Effector CD4-positive, alpha-beta T cell (primary cell): Measurements from ENCODE around the gene HOXA10.

Experiments used
- DNase-seq: peaks from one replicate; pipeline ENCODE4 v3.0.0-alpha.2; 2020

Gene HOXA10

DNA sequence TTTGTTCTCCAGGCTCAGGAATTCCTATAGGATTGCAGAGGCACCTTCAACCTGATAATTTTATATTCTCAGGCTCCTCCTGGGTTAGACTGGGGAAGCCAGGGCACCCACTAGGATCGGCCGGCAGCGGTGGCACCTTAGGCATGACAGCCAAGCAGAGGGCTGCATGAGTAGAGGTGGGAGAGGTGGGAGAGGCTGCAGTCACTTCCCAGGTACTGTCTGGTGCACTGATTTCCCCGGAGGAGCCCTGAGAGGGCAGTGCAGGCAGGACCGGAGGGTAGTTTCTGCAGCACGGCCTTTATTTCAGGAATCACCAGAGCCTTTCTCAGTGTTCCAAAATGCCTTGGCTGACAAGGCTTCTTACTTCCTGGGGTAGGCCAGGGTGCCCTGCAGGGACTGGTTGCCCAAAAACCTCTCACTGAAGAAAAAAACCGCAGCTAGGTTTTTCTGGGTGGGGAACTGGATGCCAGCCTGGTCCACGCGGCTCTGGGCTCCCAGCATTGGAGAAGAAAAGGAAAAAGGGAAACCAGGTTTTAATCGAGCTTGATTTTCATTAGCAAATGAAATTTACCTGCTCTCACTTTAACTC is 29.3 kb upstream of the HOXA10 start:
- DNase-seq, result no peak

DNA sequence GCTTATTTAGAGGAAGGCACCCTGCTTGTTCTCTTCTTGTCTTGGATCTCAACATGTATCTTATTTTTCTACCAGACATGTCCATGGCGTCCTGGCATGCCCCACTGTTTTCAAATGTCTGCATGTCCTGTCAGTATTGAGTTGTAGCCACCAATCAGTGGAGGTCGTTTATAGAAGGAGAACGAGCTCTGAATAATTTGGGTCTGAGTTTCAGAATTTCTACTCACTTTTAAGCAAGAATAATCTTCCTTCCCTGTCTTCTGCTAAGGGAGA is 28.7 kb upstream of the HOXA10 start:
- no peak for DNase-seq

DNA sequence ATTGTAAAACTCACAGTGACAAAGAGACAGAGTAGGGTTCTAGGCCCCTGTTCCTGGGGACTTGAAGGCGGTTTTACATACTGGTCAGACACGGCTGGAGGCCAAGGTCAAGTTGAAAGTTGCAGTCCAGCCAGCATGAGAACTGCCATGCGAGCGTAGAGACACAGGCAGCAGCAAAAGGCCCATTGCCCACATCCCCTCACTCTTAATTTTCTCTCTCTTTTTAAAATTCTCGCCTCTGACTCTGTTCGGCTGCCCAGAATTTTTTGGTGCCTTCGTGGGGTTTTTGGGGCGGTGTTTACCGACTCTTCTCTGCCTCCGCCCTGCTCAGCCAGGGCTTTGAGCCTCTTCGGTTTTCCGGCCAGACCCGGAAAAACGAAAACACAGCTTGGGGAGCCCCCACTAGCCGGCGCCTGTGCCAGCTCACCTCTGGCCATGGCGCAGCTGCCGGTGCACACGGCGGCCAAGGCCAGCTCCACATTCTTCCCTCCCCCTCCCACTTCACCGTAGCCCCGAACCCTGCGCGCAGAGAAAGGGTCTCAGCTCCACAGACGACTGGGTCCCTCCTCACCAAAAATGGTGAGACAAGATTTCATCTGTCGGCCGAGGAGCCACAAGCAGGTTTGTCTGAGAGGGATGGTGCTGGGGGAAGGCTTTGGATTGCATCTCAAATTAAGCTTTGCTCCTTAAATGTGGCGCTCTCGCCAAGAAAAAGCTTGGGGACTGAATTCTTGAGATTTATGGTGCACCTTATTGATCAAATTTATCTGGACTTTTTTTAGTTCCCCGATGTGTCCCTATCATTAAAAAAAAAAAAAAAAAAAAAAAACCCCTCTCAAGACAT is 28.1 kb upstream of the HOXA10 start:
- DNase-seq, result no peak

DNA sequence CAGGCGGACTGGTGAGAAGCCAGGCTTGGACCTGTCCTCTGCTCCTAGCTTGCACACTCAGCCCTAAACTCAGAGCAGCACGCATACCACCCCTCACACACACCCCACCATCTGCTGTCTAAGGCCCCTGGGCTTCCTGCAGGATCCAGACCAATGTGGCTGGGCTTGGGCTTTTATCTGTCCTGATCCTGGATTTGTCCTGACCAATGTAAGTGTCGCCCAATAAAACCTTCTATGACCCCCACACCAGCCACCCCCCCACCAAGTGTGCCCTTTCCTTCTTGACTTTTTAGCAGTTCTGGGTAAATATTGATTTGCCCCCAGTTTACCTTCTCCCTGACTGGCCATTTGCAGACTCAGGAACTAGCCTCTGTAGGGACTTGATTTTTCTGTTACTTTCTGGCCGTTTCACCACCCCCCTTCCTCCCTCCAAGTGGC is 27.5 kb upstream of the HOXA10 start:
- DNase-seq, result no peak

DNA sequence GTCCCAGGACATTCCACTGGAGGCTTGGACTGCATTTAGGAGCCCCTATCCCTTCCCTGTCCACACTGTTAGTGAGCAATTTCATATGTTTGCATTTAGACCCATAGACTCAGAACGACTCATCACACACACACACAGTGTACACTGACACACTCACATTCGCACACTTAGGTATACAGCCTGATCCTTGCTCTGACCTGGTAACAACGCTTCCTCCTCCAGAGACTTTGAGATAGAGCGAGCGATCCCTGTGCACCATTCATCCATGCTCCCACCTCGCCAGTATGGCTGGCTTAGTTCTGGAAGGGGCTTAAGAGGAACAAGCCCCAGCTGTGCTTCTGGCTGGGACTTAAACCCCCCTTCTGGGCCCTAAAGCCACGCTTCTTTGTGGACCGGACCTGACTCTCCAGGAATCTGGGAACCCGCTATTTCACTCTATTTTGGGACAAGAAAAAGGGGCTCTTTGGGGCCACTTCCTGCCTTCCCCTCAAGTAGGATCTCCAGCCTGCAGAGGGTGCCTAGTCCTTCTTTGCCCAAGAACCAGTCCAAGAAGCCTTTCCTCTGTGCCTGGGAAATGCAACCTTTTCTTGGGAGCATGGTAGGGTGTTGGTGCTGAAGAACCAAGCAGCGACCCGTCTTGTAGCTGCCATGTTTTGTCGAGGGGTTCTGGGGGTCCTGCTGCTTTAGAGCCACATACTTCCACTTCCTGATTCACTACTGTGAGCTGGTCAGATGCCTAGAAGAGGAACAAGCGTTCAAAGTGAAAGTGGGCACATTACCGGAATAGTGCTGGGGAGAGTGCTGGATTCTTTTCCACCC is 26.9 kb upstream of the HOXA10 start:
- no peak for DNase-seq

DNA sequence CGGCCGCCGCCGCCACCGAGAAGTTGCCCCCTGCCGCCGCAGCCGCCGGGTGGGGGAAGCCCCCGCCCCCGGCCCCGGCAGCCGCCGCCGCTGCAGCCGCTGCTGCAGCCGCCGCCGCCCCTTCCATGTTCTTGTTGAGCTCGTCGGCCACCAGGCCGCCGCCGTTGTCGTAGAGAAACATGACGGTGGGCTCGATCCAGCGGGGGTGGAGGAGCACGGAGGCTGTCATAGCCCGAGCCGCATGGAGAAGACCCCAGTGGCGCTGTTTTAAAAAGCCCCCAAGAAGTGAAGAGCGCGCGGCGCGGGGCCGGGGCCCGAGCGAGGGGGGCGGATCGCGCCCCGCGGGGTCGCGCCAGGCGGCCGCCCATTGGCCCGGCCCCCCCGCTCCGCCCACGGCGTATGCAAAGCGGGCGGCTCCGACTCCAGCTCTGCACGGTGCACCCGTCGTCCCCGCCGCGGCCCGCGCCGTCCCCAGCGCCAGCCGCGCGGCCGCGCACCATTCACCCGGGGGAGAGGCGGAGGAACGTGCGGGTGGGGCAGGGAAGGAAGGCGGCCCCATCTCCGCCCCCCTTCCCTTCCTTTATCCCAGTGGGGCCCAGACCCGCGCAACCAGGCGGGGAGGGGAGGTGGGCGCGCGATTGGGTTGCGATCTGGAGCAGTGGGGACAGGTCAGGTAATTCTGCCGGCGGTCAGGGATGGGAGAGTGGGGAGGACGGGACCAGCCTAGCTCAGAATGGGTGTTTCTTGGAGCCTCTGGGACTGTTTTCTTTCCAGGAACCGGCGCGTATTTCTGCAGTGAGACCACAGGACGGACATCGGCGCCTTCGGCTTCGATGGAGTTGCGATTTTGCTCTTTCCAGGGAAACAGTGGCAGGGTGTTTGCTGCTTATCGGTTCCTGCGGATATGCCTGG is 26.0 kb upstream of the HOXA10 start, which contains the start of gene HOXA13:
Gene HOXA13, minus strand, starts transcription at position 243 of the 912 bp plus-strand sequence. Its CDS starts 14 bp downstream, at position 229.
- DNase-seq, result no peak

DNA sequence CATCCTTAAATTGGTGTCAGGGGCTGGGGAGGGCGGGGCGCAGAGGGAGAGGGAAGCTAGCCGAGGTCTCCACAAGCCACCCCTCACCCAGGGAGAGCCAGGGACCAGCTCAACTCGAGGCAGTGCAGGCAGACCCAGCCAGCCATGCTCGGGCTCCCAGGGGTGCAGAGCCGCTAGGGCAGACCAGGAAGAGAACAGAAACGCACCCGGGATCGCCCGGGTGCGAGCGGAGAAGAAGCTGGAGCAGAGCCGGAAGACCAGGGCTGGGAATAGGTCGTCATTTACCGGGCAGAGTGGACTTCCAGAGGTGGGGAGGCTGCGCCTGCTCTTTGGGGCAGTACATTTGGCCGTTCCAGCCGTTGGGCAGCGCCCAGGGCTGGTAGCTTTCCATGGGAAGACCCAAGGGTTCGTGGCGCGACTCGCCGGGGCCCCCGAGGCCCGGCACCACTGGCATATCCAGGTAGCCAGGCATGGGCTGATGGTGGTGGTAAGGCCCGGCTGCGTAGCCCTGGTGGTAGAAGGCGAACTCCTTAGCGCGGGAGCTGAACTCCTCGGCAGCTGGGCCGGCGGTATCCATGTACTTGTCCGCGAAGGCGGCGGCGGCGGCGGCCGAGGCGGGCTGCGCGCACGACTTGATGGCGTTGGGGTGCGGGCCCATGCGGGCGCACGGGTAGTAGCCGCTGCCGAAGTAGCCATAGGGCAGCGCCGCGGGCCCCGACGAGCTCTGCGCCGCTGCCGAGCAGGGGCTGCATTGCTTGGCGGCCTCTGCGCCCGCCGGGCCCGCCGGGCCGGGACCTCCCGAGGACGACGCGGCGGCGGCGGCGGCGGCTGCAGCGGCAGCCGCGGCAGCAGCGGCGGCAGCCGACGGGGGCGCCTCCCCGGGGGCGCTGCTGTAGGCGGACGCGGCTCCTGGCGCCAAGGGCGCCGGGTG is 25.0 kb upstream of the HOXA10 start:
- DNase-seq, result no peak

DNA sequence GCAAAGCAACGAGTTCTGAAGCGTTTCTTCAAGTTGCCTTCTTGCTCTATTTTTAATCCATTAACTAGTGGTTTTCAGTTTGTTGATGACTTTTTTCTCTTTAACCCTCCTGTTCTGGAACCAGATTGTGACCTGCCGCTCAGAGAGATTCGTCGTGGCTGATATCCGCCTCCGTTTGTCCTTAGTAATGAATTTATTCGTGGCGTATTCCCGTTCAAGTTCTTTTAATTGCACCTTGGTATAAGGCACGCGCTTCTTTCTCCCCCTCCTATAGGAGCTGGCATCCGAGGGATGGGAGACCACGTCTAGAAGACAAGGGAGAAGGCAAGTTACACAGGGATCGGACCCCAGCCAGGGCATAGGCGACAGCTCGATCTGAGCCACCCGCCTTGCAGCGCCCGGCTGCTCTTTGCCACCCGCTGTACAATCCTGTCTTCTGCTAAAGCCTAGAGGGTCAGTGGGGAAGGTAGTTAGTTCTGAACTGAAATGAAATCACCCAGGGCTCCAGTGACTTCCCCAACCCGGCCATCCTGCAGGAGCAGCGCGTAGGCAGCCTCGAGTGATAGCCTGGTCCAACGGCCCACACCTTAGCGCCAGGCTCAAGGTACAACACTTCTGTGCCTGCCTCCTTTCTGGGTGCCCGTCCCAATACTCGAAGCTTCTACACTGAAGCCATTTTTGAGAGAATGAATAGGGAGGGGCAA is 24.2 kb upstream of the HOXA10 start:
- DNase-seq, result no peak

DNA sequence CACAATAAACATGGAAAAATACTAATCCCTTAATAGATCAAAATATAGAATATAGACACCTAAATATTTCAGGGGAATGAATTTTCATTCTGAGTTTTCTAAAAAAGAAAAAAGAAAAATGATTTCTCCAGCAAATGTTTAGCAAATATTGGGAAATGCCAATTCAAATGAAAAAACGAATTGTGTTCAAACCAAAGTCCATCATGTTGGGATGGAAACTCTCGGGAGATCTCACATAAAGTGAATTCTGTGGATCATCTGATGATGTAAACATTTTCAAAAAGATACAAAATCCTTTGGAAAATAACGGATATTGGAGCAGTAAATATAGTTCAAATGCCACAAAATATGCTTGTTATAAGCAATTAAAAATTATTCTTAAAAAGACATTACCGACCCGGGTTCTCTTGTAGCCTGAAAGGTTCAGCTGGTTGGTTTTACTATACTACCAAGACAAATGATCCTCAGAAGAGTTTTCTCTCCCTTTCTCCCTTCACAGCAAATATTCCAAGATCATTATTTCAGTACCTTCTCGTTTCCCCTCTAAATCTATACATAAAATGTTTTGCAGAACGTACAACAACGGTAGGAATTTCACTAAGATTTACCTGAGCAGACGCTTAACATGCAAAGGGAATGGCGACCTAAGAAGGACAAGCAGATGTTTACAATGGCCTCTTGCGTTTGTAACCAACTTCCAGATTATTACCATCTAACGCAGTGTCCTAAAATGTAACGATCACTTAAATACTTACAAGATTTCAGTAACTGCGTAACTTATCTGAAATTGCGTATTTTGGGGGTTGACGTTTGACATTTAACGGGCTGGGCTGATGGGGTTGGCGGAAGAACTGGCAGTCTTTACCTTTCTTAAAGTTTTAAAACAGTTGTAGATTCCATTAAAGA is 23.3 kb upstream of the HOXA10 start:
- DNase-seq, result no peak

DNA sequence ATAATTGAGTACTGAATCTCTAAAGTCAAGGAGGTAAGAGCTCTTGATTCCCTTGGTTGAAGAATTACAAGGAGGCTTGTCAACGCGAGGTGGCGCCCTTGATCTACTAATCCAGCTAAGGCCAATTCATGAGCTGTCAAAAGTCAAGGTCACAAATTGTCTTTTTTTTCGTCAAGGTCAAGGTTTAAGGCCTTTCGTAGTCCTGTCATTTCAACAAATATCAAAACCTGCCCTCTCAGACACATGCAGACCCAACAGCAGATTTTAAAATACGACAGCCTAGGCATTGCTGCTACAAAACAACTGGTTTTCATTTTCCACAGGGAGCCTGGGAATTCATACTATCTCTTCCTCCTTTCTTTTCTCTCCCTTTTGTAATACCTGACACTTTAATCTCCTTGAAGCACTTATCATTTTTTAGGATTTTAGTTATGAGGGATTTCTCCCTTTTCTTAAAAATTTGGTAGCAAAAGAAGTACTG is 22.2 kb upstream of the HOXA10 start:
- DNase-seq, result peak; percentile 85

DNA sequence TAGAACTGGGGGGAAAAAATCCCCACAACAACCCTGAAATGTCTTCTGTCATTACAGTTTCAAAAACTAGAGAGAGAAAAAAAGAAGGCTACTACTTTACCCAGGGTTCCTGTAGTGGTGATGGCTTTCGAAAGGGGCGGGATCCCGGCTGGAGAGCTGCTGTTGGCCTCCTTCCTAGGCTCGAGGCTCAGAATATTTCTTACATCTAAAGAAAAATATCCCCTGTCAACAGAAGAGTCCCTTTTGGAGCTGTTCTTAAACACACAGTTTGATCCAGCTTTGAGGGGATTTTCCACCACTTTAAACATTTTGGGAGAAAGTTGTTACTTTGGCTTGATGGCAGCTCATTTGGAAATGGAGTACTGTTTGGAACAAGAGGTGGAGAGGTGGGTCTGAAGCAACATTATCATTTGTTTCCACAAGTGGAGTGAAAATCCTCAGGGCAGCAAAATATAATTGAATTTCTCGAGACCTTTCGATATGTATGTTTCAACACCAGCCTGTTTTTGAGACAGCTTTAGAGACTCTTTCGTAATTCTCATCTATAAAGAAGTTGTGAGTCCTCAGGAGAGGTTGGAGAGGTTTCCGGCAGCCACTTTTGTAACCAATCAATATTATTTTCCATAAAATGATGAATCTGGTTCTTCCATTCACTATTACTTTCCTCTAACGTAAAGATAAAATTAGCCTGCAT is 20.7 kb upstream of the HOXA10 start:
- no peak for DNase-seq

DNA sequence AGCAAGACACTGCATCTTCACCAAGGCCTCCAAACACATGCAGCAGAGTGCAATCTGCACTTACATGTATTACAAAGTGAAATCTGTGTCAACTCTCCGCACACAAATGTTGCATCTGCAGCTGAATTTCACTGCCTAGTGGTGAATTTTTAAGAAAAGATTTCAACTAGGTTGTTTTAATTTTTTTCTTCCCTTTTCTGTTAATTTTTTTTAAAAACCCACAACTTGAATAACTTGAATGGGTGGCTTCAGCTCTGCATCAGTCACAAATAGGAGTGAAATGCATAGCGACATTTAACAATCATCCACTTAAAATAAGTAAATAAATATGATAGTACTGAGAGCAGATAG is 19.9 kb upstream of the HOXA10 start:
- no peak for DNase-seq

DNA sequence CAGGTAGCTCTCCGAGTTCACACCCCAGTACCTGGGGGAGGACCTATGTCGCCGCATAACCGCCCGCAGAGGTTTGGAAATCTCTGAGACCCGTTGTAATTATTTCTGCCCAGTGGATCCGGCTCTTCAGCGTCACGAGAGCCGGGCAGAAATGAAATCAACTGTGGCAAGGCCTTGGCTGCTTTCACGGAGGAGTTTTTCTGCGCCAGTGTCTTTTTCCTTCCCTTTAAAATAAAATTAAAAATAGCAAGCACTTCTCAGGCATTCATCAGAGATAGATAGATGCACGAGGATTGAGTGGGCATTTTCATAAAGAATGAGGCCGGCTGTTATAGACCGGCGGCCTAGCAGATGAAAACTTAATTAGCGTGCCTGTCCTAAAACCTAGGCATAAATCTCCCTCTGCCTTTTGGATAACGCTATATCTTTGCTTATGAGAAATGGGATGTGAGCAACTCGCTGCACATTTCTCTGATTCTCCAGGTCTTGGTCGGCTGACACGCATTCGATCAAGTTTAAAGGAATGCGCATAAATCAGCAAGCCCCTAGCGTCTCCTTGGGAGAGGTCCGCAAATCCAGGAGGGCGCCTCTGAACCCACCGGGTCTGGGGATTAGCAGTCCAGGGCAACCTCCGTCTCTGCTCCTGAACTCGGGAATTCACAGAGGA is 19.3 kb upstream of the HOXA10 start:
- DNase-seq, result no peak

DNA sequence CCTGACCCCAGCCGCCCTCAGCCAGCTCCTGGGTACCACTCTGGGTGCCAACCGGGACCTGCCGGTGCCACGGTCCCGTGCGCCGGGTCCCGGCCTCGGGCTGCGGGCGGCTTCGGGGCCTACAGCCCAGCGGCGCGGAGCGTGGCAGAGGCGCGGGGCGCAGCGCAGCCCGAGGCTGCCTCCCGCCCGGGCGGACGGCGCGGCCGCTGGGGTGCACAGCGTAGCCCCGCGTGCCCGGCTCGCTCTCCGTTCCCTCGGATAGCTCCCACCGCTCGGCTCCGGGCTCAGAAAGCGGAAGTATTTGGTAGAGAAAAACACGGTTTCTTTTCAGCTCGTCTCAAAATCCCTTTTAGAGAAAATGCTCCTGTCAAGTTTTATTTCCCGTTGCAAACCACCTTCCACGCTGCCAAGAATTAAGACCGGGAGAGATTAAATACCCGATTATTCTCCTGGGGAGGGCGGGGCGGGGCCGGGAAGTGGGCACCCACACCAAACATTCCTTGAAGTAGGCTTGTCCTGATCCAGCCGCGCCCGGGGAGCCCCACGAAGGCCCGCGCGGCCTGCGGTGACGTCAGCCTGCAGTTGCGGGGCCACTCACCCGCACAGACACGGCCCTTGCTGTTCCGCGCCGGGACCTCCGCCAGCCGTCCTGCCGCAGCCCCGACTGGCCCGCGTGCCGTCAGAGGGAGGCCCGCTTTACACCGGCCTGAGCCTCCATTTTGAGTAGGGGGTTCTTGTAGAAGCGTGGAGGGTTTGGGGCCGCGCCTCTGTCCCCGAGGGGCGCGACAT is 18.6 kb upstream of the HOXA10 start:
- no peak for DNase-seq

DNA sequence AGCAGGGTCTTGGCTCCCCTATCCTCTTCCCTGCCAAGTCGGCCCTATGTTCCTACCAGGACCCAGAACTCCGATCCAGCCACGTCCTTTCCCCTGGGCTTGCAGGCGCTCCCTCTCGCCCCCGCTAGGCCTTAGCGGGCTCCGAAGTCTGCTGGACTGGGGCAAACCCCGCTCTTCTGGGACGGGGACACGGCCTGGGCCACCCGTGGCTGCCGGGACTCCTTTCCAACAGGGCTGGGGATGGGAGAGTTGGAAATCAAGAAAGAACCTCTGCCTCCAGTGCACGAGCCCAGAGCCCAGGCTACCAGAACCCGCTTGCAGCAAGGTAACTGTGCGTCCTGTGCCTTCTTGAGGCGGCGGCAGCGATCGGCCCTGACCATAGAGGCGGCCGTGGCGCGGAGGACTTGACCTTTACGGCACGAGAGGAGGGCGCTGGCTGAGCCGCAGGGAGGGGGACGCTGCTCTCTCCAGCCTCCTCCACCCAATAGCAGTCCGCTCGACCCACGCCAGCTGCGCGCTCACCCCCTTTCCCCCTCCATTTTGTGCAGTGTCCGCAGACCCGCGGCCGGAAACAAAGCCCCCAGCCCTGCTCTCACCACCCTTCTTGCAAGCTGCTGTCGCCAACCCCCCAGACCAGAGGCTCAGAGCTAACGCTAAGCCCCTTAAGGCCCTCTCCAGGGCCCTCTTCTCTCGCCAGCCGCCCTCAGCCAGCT is 17.9 kb upstream of the HOXA10 start:
- no peak for DNase-seq

DNA sequence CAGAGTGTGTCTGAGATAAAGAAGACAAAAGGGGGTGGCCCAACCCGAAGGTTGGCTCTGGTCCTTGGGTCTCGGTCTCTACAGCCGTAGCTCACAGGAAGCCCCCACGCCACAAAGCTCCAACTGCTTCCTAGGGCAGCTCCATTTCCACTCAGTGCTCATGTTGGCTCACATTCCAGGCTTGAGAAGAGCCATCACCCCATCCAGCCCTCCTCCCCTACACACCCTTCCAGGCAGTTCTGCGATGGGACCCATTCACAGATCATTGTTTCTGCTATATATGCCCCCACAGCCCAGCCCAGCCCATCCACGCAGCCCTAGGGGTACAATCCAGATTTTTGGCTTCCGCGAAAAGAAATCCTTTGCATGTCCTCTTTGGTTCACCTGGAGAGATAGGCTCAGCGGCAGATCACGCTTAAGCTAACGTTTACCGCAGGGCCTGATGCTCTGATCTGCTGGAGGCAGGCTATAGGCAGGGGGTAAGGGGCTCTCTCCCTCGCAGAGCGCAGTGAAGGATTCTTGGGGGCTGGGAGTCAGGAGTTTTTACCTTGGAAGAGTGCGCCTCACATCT is 17.1 kb upstream of the HOXA10 start:
- DNase-seq, result no peak
